AG09319 (cell line): ENCODE measurements around the gene HIVEP1.
"Not testable (repeated sequence)": the region's sequence is repeated elsewhere in the genome, so short reads cannot be mapped to it uniquely, and the experiment has no call there.

Experiments used
- DNase-seq: peaks from one replicate; pipeline ENCODE4 v3.0.0-alpha.2; 2010; ENCODE audit warnings: low read depth; ENCODE audit errors: extremely low read depth
- CTCF ChIP-seq: IDR thresholded peaks from 2 replicates; pipeline ENCODE4 v1.5.1; 2011; ENCODE audit warnings: low read depth, mild to moderate bottlenecking, inconsistent platforms, low read length, moderate library complexity

The HIVEP1 gene

DNA sequence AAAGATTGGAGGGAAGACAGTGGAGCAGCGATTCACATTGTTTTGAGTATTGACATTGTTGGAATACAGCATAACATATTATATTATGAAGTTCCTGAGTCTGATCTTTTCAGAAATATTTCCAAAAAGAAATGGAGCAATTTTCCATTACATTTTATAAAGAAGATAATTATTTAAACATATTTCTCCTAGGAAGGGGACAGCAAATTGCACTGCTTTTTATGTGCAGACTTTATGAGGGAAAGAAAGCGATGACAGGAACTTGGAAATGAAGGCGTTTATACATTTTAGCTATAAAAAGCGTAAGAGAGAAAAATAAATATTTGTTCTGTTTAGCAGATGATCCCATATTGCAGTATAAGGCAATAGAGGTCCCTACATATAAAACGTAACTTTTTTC, 161.1 kb downstream of the HIVEP1 start:
- no peak for TF ChIP-seq CTCF
- no peak for DNase-seq

DNA sequence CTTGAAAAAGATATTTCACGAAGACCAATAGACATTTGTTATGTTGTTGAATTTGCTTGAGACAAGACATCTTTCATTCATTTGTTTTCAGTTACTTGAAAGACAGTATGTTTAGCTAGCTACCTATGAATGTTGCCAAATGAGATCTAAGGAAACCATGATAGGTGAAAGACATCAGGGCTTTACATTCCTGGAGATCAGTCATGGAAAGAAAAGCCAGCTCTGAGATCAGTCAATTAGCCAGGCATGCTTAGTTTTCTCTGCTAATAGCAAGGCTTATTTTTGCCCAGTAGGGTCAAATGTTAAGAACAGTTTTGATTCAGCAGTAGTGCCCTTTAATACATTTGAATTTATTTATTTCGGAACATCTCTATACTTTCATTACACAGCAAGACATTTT, 161.5 kb downstream of the HIVEP1 start:
- DNase-seq: no peak
- TF ChIP-seq CTCF: no peak

DNA sequence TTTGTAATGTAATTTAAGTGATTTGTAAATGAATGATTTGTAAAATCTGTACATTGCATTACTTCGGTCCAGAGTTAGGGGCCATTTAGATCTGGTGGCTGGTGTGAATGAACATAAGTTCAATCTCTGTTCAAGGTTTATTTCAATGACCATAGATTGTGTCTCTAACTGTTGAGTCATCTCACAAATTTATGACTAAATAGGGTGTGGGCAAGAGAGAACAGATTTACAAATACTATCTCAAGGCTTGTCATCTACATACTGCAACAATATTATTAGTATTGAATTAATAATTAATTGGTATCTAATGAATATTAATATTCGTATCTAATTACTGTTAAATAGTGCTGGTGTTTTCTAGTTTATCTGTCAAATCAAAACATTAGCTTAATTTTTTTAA, 162.8 kb downstream of the HIVEP1 start:
- DNase-seq: no peak
- no peak for TF ChIP-seq CTCF

DNA sequence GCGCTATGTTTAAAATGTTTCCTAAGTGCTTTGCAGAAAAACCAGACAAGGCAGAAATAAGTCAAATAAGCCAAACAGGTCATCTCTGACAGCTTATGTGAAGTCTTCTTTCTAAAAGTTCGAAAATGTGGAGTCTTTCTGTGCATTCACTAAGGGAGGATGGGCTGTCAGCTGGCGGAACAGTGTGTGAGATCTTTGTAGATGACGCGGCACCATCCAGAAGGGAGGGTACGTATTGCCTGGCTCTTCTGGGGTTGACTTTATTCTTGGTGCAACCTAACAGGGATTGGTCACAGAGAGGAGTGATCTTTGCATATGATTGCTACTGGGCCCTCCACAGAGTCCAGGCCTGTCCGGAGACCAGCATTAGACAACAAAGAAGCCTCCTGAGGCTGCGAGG, 163.5 kb downstream of the HIVEP1 start:
- no peak for TF ChIP-seq CTCF
- DNase-seq: no peak

GRCh38 chr6:12176782-12177181, 164.7 kb downstream of the HIVEP1 start:
- DNase-seq: not testable (repeated sequence)

- DNase-seq: no peak
- no peak for TF ChIP-seq CTCF
Measured at GRCh38 chr6:12178521-12178920, 166.4 kb downstream of the HIVEP1 start.

GRCh38 chr6:12181481-12181880, 169.4 kb downstream of the HIVEP1 start:
- DNase-seq: no peak

More at GRCh38 chr6:12181481-12181880, 169.4 kb downstream of the HIVEP1 start:
- TF ChIP-seq CTCF: no peak
